ENCODE data around the gene CD40LG. TPM values are rescaled to one million over a fixed set of nuclear protein-coding genes. Genes with fewer than 3 reads are reported as not detected.

Gene CD40LG
- not detected for polyA plus RNA-seq (2012; ENCODE audit: missing spikeins)

DNA sequence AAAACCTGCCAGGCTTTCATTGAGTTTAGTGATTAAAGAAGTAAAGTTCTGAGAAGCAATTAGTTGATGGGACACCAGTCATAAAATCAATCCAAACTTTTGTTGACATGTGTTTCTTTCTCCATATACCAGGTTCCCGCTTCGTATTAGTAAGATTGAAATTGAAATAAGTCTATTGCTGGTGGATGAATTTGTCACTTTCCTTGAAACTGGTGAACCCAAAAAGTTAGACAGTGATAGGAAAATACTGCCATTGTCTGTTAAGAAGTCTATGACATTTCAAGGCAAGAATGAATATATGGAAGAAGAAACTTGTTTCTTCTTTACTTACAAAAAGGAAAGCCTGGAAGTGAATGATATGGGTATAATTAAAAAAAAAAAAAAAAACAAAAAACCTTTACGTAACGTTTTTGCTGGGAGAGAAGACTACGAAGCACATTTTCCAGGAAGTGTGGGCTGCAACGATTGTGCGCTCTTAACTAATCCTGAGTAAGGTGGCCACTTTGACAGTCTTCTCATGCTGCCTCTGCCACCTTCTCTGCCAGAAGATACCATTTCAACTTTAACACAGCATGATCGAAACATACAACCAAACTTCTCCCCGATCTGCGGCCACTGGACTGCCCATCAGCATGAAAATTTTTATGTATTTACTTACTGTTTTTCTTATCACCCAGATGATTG, at the start of gene CD40LG:
Gene CD40LG (plus strand): TSS at position 482 of the 684 bp plus-strand sequence. CDS start 91 bp downstream, at position 573.
- TF ChIP-seq POLR2A (IDR thresholded peaks at IDR 0.05; ENCODE audit: low read depth, low read length) (no peak), POLR2AphosphoS5 (IDR thresholded peaks at IDR 0.05; ENCODE audit: low read depth, low read length) (no peak), TAF1 (IDR thresholded peaks at IDR 0.05; ENCODE audit: borderline replicate concordance, low read depth, low read length) (no peak)
- no peak for FAIRE-seq
- no peak for DNase-seq (ENCODE audit: insufficient read length)

GRCh38 chrX:136598631-136599030, 49.3 kb upstream of the CD40LG start:
- DNase-seq (ENCODE audit: insufficient read length) = no peak
- FAIRE-seq = no peak
- no peak for TF ChIP-seq POLR2A (IDR thresholded peaks at IDR 0.05; ENCODE audit: low read depth, low read length)
- TF ChIP-seq TAF1 (IDR thresholded peaks at IDR 0.05; ENCODE audit: borderline replicate concordance, low read depth, low read length) = no peak
- no peak for TF ChIP-seq POLR2AphosphoS5 (IDR thresholded peaks at IDR 0.05; ENCODE audit: low read depth, low read length)

DNA sequence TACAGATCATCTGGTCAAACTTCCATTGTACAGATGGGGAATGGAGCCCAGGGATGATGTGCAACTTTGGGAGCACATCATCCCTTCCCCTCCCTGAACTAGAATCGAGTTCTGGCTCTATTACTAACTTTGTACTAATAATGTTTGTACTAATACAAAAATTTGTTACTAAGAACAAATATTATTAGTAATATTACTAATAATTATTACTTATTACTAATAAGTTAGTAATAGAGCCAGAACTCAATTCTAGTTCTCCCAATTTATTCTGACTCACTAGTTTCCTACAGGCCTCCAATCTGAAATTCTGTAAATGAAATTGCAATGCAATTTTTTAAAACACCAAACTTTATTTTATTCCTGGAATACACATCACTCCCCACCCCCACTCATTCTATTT, 47.9 kb upstream of the CD40LG start:
- FAIRE-seq = no peak
- no peak for TF ChIP-seq TAF1 (IDR thresholded peaks at IDR 0.05; ENCODE audit: borderline replicate concordance, low read depth, low read length)
- no peak for TF ChIP-seq POLR2AphosphoS5 (IDR thresholded peaks at IDR 0.05; ENCODE audit: low read depth, low read length)
- TF ChIP-seq POLR2A (IDR thresholded peaks at IDR 0.05; ENCODE audit: low read depth, low read length) = no peak
- DNase-seq (ENCODE audit: insufficient read length) = no peak

GRCh38 chrX:136607236-136607635, 40.7 kb upstream of the CD40LG start:
- FAIRE-seq (no peak), DNase-seq (ENCODE audit: insufficient read length) (no peak)
- no peak for TF ChIP-seq POLR2A (IDR thresholded peaks at IDR 0.05; ENCODE audit: low read depth, low read length)
- no peak for TF ChIP-seq POLR2AphosphoS5 (IDR thresholded peaks at IDR 0.05; ENCODE audit: low read depth, low read length)
- no peak for TF ChIP-seq TAF1 (IDR thresholded peaks at IDR 0.05; ENCODE audit: borderline replicate concordance, low read depth, low read length)

DNA sequence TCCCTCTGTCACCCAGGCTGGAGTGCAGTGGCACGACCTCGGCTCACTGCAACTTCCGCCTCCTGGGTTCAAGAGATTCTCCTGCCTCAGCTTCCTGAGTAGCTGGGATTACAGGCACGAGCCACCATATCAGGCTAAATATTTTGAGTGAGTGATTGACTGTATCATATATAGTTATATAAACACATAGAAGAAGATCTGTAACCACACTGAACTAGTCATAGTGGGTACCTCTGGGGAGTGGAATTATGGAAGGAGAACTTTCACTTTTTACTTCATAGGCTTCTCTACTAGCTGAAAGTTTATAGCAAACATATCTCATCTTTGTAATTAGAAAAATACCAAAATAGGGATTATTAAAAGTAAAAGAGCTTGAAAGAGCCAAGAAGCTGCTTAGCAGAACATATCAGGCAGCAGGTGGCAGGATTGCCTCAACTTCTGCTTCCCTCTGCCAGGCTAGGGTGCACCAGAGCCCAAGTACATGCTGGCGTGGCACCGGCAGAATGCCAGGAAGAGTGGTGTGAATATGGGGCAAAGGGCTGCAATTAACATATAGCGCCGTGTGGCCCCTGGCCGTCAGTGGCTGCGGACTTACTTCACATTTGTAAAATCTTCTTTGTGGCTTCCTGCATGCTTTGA, 39.5 kb upstream of the CD40LG start:
- DNase-seq (ENCODE audit: insufficient read length) = no peak
- no peak for TF ChIP-seq TAF1 (IDR thresholded peaks at IDR 0.05; ENCODE audit: borderline replicate concordance, low read depth, low read length)
- no peak for TF ChIP-seq POLR2AphosphoS5 (IDR thresholded peaks at IDR 0.05; ENCODE audit: low read depth, low read length)
- no peak for TF ChIP-seq POLR2A (IDR thresholded peaks at IDR 0.05; ENCODE audit: low read depth, low read length)
- FAIRE-seq = peak; percentile 71

- TF ChIP-seq POLR2AphosphoS5 (IDR thresholded peaks at IDR 0.05; ENCODE audit: low read depth, low read length) = no peak
- TF ChIP-seq POLR2A (IDR thresholded peaks at IDR 0.05; ENCODE audit: low read depth, low read length) = no peak
- no peak for TF ChIP-seq TAF1 (IDR thresholded peaks at IDR 0.05; ENCODE audit: borderline replicate concordance, low read depth, low read length)
- peak; percentile 16 for DNase-seq (ENCODE audit: insufficient read length)
- FAIRE-seq = peak; percentile 56
These were observed 30.8 kb upstream of the CD40LG start for GRCh38 chrX:136616987-136617685.

GRCh38 chrX:136619899-136620505, 28.0 kb upstream of the CD40LG start:
- DNase-seq (ENCODE audit: insufficient read length) (no peak), FAIRE-seq (peak; percentile 33)
- TF ChIP-seq TAF1 (IDR thresholded peaks at IDR 0.05; ENCODE audit: borderline replicate concordance, low read depth, low read length) (no peak), POLR2AphosphoS5 (IDR thresholded peaks at IDR 0.05; ENCODE audit: low read depth, low read length) (no peak), POLR2A (IDR thresholded peaks at IDR 0.05; ENCODE audit: low read depth, low read length) (no peak)

DNA sequence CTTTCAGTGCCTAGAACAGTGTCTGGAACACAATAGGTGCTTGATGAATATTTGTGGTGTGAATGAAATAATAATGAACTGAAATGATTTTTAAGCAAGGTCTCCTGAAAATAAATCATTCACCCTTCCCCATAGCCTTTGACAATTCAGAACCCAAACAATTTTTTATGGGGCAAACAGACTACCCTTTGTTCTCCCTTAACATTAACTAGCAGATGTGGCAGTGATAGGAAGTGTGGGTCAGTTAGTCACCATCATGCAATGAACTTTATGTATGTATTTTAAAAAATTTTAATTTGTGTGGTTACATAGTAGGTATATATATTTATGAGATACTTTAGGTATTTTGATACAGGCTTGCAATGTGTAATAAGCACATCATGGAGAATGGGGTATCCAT, 27.2 kb upstream of the CD40LG start:
- no peak for TF ChIP-seq TAF1 (IDR thresholded peaks at IDR 0.05; ENCODE audit: borderline replicate concordance, low read depth, low read length)
- TF ChIP-seq POLR2A (IDR thresholded peaks at IDR 0.05; ENCODE audit: low read depth, low read length) = no peak
- no peak for TF ChIP-seq POLR2AphosphoS5 (IDR thresholded peaks at IDR 0.05; ENCODE audit: low read depth, low read length)
- FAIRE-seq (no peak), DNase-seq (ENCODE audit: insufficient read length) (no peak)

DNA sequence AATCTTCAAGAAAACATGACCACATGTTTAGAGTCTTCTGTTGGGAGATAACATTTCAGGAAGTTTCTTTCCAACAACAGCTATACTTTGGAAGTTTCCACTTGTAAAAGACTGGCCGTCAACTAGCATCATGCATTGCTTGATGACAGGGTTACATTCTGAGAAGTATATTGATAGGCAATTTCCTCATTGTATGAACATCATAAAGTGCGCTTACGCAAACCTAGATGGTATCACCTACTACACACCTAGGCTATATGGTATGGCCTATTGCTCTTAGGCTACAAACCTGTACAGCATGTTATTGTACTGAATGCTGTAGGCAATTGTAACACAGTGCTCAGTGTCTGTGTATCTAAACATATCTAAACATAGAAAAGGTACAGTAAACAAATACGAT, 25.4 kb upstream of the CD40LG start:
- FAIRE-seq (no peak), DNase-seq (ENCODE audit: insufficient read length) (no peak)
- TF ChIP-seq POLR2A (IDR thresholded peaks at IDR 0.05; ENCODE audit: low read depth, low read length) (no peak), TAF1 (IDR thresholded peaks at IDR 0.05; ENCODE audit: borderline replicate concordance, low read depth, low read length) (no peak), POLR2AphosphoS5 (IDR thresholded peaks at IDR 0.05; ENCODE audit: low read depth, low read length) (no peak)

- DNase-seq (ENCODE audit: insufficient read length) = no peak
- TF ChIP-seq POLR2A (IDR thresholded peaks at IDR 0.05; ENCODE audit: low read depth, low read length) (no peak), POLR2AphosphoS5 (IDR thresholded peaks at IDR 0.05; ENCODE audit: low read depth, low read length) (no peak), TAF1 (IDR thresholded peaks at IDR 0.05; ENCODE audit: borderline replicate concordance, low read depth, low read length) (no peak)
- no peak for FAIRE-seq
These were observed 24.6 kb upstream of the CD40LG start for GRCh38 chrX:136623396-136623795.

GRCh38 chrX:136625246-136625645, 22.7 kb upstream of the CD40LG start:
- FAIRE-seq = no peak
- no peak for TF ChIP-seq TAF1 (IDR thresholded peaks at IDR 0.05; ENCODE audit: borderline replicate concordance, low read depth, low read length)
- TF ChIP-seq POLR2AphosphoS5 (IDR thresholded peaks at IDR 0.05; ENCODE audit: low read depth, low read length) = no peak
- no peak for TF ChIP-seq POLR2A (IDR thresholded peaks at IDR 0.05; ENCODE audit: low read depth, low read length)
- DNase-seq (ENCODE audit: insufficient read length) = no peak

Measured in GM12892 (cell line).